Endothelial cell of umbilical vein (primary cell): Measurements from ENCODE around the gene EXOSC2. TPM values are rescaled to one million over a fixed set of nuclear protein-coding genes. Genes with fewer than 3 reads are reported as not detected.
A peak's percentile ranks its signal among the peaks of the same experiment; 100 is the strongest.

Source experiments
- BruUV-seq: library from RNA; stranded (reverse); fragments of 400-500 nt; replicated peaks from 2 replicates; lab custom pipeline; 2021; lab: Mats Ljungman, UMichigan
- CTCF ChIA-PET: fragments of 300-600, 350-600 bp; sonication (Branson Sonifier 250); formaldehyde crosslinking; loops from one replicate; lab custom pipeline; 2021; ENCODE audit warnings: antibody characterized with exemption, inconsistent platforms; lab: Charles Lee
- POLR2A ChIA-PET: fragments of 300-600, 350-600 bp; sonication (Branson Sonifier 250); formaldehyde crosslinking; loops from one replicate; lab custom pipeline; 2021; ENCODE audit warnings: antibody characterized with exemption, inconsistent platforms; lab: Charles Lee
- DNase-seq: peaks from one replicate; pipeline ENCODE4 v3.0.0-alpha.2; 2011; ENCODE audit warnings: low read depth, low spot score
- FAIRE-seq: peaks from 2 replicates; lab custom pipeline; 2011; peaks lifted over from hg19 to GRCh38; lab: Jason Lieb, UNC
- H2AFZ ChIP-seq: 2 replicates; pipeline ENCODE4 v1.6.0; 2012; ENCODE audit warnings: low read depth, low read length, control low read depth, inconsistent platforms
- H3K27ac ChIP-seq: 2 replicates; pipeline ENCODE4 v1.5.1; 2011; ENCODE audit warnings: low read depth, mild to moderate bottlenecking, control low read depth, low read length, moderate library complexity; ENCODE audit not compliant: insufficient read depth
- H3K27me3 ChIP-seq, 2 experiments: 2 replicates each; pipeline versions ENCODE4 v1.6.0 to v1.6.1; 2011; ENCODE audit warnings: low read length in 2 of 2, mixed read lengths in 1 of 2; ENCODE audit not compliant: control insufficient read depth in 2 of 2, insufficient read depth in 2 of 2
- H3K36me3 ChIP-seq, 2 experiments: 2 replicates in 1 of 2; 3 replicates in 1 of 2; pipeline ENCODE4 v1.5.1; 2011; ENCODE audit warnings: low read length in 2 of 2, mild to moderate bottlenecking in 1 of 2, moderate library complexity in 1 of 2; ENCODE audit not compliant: control insufficient read depth in 2 of 2, insufficient read depth in 2 of 2; ENCODE audit errors: extremely low read depth in 1 of 2
- H3K4me1 ChIP-seq: 3 replicates; pipeline ENCODE4 v1.5.1; 2011; ENCODE audit warnings: mild to moderate bottlenecking, low read length; ENCODE audit not compliant: control insufficient read depth, insufficient read depth; ENCODE audit errors: extremely low read depth
- H3K4me2 ChIP-seq: 2 replicates; pipeline ENCODE4 v1.6.1; 2011; ENCODE audit warnings: low read length, control low read depth, mixed read lengths; ENCODE audit not compliant: insufficient read depth
- H3K4me3 ChIP-seq, 3 experiments: fragments of 200-600 bp in 1 of 3; sonication (generic), shearing (Covaris generic) in 1 of 3; replicated peaks in 1 of 3; 2 replicates each; pipeline ENCODE4 v1.5.1; 2011 to 2016; ENCODE audit warnings: control low read depth in 3 of 3, low read length in 3 of 3, mild to moderate bottlenecking in 2 of 3, inconsistent platforms in 1 of 3, low read depth in 1 of 3, moderate library complexity in 1 of 3; ENCODE audit not compliant: insufficient read depth in 1 of 3
- H3K79me2 ChIP-seq: 2 replicates; pipeline ENCODE4 v1.6.0; 2012; ENCODE audit warnings: low read length, inconsistent platforms; ENCODE audit not compliant: control insufficient read depth, insufficient read depth
- H3K9ac ChIP-seq: replicated peaks from 2 replicates; pipeline ENCODE3; 2011; ENCODE audit warnings: low read length, control low read depth; ENCODE audit not compliant: insufficient read depth; ENCODE audit errors: extremely low read depth
- H3K9me1 ChIP-seq: replicated peaks from 3 replicates; pipeline ENCODE4 v1.6.0; 2011; ENCODE audit warnings: mild to moderate bottlenecking, low read length; ENCODE audit not compliant: control insufficient read depth, insufficient read depth; ENCODE audit errors: extremely low read depth
- H3K9me3 ChIP-seq: replicated peaks from 2 replicates; pipeline ENCODE4 v1.5.1; 2012; ENCODE audit warnings: low read length, inconsistent platforms; ENCODE audit not compliant: control insufficient read depth, insufficient read depth
- H4K20me1 ChIP-seq: replicated peaks from 2 replicates; pipeline ENCODE3; 2011; ENCODE audit warnings: mild to moderate bottlenecking, low read length; ENCODE audit not compliant: control insufficient read depth, insufficient read depth; ENCODE audit errors: extremely low read depth
- EZH2 ChIP-seq: IDR thresholded peaks from 2 replicates; pipeline ENCODE4 v1.6.1; 2012; ENCODE audit warnings: borderline replicate concordance, low read depth, mild to moderate bottlenecking, moderate library complexity, low read length, inconsistent platforms; ENCODE audit not compliant: severe bottlenecking
- FOS ChIP-seq: IDR thresholded peaks from 2 replicates; pipeline ENCODE4 v1.6.1; 2011; ENCODE audit warnings: mild to moderate bottlenecking, low read length, moderate library complexity, borderline replicate concordance; ENCODE audit not compliant: insufficient read depth
- POLR2AphosphoS5 ChIP-seq: IDR thresholded peaks from 2 replicates; pipeline ENCODE4 v1.6.1; 2012; ENCODE audit warnings: low read depth, mild to moderate bottlenecking, control low read depth, low read length, moderate library complexity; ENCODE audit not compliant: insufficient read depth
- dilution Hi-C: fragments of 300-500 bp; cut with MboI; formaldehyde crosslinking; loops from one replicate; pipeline ENCODE4 v1.15.0; 2019; ENCODE audit warnings: low sequenced_read_pairs; ENCODE audit not compliant: extremely low pct_ligation_motif_present
- intact Hi-C: fragments of 100-400 bp; cut with micrococcal nuclease; formaldehyde crosslinking; loops from one replicate; pipeline ENCODE4 v1.10.0; 2022
- polyA plus RNA-seq, 4 experiments: library from polyadenylated mRNA; depleted of rRNA in 3 of 4; stranded (reverse) in 3 of 4; unstranded in 1 of 4; fragments of >200 nt; gene quantifications; 2 replicates each; pipeline versions ENCODE4 v1.2.1 to v1.2.3, GENCODE V29; 2011 to 2012; ENCODE audit warnings: missing spikeins in 1 of 4
- total RNA-seq: library from RNA; stranded (reverse); gene quantifications from 2 replicates; pipeline ENCODE4 v1.2.3, GENCODE V29; 2021

Gene EXOSC2
- total and polyA plus RNA-seq, 2 donors (not counting 3 experiments of a cell fraction or from before 2014, with no cell fraction given) = 25.5 to 44.4 TPM

- Histone ChIP-seq H3K4me2 (no peak overlapping the region), H2AFZ (no peak overlapping the region), H3K9me3 (no peaks in the 10 kb centered on the region), H3K9me1 (no peaks in the 10 kb centered on the region), H3K27ac (no peak overlapping the region), H3K4me1 (no peaks in the 10 kb centered on the region), H3K4me3 (no peak overlapping the region), H3K79me2 (no peaks in the 10 kb centered on the region), H3K9ac (no peak overlapping the region), H4K20me1 (no peaks in the 10 kb centered on the region), H3K36me3 (no peaks in the 10 kb centered on the region), H3K27me3 (peaks cover 73 to 79% of the 10 kb centered on the region in 2 experiments)
- FAIRE-seq (no peak), DNase-seq (no peak)
- intact Hi-C loops = no loop called here
- dilution Hi-C loops = no loop called here
- peak; percentile 99 for TF ChIP-seq EZH2
- no peak for TF ChIP-seq FOS
- BruUV-seq = no TSS peak
- POLR2A ChIA-PET = no interaction called here
- CTCF ChIA-PET = interaction anchor here (1.0 kb wide), 1 partner anchor 18 kb away, joined by 4 read pairs; no protein-coding TSS in a partner anchor
Measured at GRCh38 chr9:130665431-130666392, 27.9 kb upstream of the EXOSC2 start.

GRCh38 chr9:130666393-130667119 lies 27.0 kb upstream of the EXOSC2 start:
- Histone ChIP-seq H3K9ac (no peak overlapping the region), H3K9me1 (no peaks in the 10 kb centered on the region), H3K9me3 (no peaks in the 10 kb centered on the region), H3K4me3 (no peak overlapping the region), H3K27me3 (peaks cover 66 to 71% of the 10 kb centered on the region in 2 experiments), H3K4me1 (no peaks in the 10 kb centered on the region), H3K4me2 (no peak overlapping the region), H4K20me1 (no peaks in the 10 kb centered on the region), H2AFZ (no peak overlapping the region), H3K27ac (no peak overlapping the region), H3K36me3 (no peaks in the 10 kb centered on the region), H3K79me2 (no peaks in the 10 kb centered on the region)
- intact Hi-C loops (no loop called here), dilution Hi-C loops (no loop called here)
- no TSS peak for BruUV-seq
- no peak for FAIRE-seq
- no peak for TF ChIP-seq POLR2AphosphoS5
- peak; percentile 89 for TF ChIP-seq EZH2
- CTCF ChIA-PET = interaction anchor here (1.0 kb wide), 1 partner anchor 17 kb away, joined by 4 read pairs; no protein-coding TSS in a partner anchor
- POLR2A ChIA-PET = interaction anchor here (0.6 kb wide), 1 partner anchor 152 kb away, joined by 3 read pairs; no protein-coding TSS in a partner anchor
- no peak for DNase-seq
